SH-SY5Y (cell line): ENCODE data around the gene EDNRA.

ENCODE experiments used
- GATA2 ChIP-seq: IDR thresholded peaks from 2 replicates; pipeline ENCODE4 v1.6.1; 2011; ENCODE audit warnings: mild to moderate bottlenecking, low read depth, low read length
- GATA3 ChIP-seq: IDR thresholded peaks from 2 replicates; pipeline ENCODE4 v1.6.1; 2011; ENCODE audit warnings: low read depth, mild to moderate bottlenecking, low read length, moderate library complexity

- no peak for TF ChIP-seq GATA2
- TF ChIP-seq GATA3, result no peak
Observed at GRCh38 chr4:147491086-147491485, 10.2 kb downstream of the EDNRA start.
